GM21367 (cell line): ENCODE measurements around the gene EML6.

Experiments
- ATAC-seq: cut with Tn5 transposase; IDR thresholded peaks from one replicate; pipeline ENCODE4 v1.9.1; 2021; ENCODE audit not compliant: unreplicated experiment

EML6 gene

DNA sequence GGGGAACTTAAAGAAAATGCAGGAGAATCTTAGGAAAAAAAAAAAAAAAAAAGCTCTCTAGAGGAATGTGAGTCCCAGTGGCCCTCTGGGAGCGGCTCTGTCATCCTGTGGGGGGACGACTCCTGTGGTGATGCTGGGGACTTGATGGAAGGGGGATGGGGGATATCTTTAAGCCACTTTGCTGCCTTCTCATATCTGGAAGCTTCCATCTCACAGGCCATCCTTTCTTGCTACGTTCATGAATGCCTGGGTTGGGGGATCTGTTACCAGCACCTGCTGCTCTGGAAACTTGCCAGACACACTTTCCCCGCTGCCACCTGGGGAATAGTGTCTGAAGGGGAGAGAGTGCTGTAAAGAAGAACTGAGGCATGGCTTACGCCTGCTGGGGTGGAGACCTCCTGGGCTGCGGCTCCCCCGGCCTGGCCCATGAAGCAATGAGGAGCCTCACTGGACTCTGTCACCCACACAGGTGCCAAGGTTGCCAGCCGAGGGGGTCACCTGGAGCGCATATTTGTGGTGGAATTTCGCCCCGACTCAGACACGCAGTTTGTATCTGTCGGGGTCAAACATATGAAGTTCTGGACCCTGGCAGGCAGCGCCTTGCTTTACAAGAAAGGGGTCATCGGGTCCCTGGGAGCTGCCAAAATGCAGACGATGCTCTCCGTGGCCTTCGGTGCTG is 234.0 kb downstream of the EML6 start:
- no peak for ATAC-seq

GRCh38 chr2:54958717-54959371 is 235.4 kb downstream of the EML6 start:
- ATAC-seq = no peak

GRCh38 chr2:54960164-54960563 is 236.7 kb downstream of the EML6 start:
- no peak for ATAC-seq

DNA sequence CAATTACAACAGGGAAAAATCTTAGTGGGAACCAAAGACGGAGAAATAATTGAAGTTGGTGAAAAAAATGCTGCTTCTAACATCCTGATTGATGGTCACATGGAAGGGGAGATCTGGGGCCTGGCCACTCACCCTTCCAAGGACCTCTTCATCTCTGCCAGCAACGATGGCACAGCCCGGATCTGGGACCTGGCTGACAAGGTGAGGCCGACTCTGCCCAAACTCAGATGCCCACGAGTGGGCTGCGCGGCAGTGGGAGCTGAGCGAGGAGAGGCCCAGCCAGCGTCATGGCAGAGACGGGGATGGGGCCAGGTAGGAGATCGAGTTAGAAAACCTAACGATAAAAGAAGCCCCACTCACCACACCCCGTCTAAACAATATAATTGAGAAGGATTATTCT is 239.0 kb downstream of the EML6 start:
- no peak for ATAC-seq

GRCh38 chr2:54962935-54963440 is 239.5 kb downstream of the EML6 start:
- no peak for ATAC-seq

DNA sequence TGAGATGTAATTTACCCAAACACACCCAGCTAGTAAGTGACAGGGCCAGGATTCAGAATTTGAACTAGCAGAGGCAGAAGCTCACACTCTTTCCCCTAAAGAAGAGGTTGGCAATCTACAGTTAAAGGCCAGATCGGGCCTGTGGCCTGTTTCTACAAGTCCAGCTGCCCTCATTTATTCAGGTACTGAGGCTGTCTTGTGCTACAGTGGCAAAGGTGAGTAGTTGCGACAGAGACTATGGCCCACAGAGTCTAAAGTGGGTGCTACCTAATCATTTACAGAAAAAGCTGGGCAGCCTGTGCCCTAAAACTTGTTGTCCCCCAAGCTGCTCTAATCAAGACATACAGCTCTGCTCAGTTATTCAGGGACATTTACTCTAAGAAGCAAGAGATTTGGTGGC is 240.0 kb downstream of the EML6 start:
- no peak for ATAC-seq

DNA sequence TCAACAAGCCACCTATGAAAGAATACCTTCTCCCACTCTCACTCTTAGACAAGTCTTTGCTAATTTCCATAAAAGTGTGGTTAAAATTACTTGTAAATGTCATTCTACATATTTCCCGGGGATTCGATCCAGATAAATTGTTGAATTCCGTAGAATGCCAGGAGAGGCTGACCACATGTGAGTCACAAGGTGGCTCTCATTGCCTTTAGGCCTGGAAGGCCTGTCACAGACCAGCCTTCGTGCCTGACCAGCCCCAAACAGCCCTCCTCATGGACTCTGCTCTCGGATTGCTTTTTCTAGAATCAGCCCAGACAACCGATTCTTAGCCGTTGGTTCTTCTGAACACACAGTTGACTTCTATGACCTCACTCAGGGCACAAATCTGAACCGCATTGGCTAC is 240.8 kb downstream of the EML6 start:
- no peak for ATAC-seq

- no peak for ATAC-seq
Observed at GRCh38 chr2:54964816-54965215, 241.4 kb downstream of the EML6 start.

DNA sequence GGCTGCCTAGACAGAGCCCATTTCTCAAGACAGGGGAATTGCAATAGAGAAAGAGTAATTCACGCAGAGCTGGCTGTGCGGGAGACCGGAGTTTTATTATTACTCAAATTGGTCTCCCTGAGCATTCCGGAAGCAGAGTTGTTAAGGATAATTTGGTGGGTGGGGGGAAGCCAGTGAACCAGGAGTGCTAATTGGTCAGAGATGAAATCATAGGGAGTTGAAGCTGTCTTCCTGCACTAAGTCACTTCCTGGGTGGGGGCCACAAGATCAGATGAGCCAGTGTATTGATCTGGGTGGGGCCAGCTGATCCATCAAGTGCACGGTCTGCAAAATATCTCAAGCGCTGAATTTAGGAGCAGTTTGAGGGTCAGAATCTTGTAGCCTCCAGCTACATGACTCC is 242.0 kb downstream of the EML6 start:
- ATAC-seq = no peak

- ATAC-seq = no peak
Observed at GRCh38 chr2:54966165-54966832, 242.8 kb downstream of the EML6 start.

DNA sequence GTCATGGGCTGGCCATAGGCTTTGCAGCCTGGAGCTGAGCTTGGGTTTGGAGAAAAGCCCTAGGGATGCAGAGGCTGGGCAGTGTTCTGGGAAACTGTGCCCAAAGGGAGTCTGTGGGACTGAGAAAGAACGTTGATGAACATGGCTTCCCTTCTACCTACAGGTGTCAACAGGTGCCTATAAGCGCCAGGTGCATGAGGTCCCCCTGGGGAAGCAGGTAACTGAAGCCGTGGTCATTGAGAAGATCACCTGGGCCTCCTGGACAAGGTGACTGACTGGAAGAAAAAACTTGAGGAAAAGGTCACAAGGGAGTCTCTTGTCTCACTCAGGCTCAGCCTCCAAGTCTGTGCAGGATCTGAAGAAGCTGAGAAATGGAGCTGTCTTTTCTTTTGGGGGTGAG is 243.4 kb downstream of the EML6 start:
- no peak for ATAC-seq

- no peak for ATAC-seq
Observed at GRCh38 chr2:54967269-54967668, 243.8 kb downstream of the EML6 start.

DNA sequence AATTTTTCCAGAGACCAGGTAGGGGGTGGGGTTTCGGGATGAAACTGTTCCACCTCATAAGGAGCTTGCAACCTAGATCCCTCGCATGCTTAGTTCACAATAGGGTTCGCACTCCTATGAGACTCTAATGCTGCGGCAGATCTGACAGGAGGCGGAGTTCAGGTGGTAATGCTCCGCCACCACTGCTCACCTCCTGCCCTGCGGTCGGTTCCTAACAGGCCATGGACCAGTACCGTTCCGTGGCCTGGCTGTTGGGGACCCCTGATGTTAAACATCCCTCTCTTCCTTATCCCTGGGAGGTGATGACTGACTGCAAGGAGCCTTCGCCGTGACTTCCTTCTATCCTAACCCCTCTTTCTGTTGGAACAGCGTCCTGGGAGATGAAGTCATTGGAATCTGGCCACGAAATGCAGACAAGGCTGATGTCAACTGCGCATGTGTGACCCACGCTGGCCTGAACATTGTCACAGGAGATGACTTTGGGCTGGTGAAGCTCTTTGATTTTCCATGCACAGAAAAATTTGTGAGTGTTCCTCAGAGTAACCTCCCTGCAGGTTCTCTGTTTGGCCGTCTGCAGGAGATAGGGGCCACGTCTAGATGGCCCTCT is 244.4 kb downstream of the EML6 start:
- no peak for ATAC-seq

GRCh38 chr2:54968561-54969218 is 245.2 kb downstream of the EML6 start:
- no peak for ATAC-seq

GRCh38 chr2:54969295-54969939 is 246.0 kb downstream of the EML6 start:
- no peak for ATAC-seq

DNA sequence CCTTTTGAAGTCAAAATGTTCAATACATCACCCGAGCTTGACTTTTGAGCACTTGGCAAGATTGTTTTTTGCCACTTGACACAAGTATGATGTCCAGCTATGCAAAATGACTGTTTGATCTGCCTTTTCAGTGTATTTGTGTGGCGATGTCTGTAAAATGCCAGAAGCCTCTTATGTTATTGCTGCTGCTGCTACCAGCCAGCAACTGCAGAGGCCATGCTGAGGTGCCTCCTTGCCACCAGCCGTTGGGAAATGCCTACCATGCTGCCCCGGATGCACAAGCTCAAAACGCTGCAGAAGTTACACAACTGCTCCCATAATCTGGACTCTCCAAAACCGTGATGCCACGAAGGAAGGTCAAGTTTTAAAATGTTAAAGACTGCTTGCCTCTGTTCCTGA is 246.5 kb downstream of the EML6 start:
- ATAC-seq = no peak

DNA sequence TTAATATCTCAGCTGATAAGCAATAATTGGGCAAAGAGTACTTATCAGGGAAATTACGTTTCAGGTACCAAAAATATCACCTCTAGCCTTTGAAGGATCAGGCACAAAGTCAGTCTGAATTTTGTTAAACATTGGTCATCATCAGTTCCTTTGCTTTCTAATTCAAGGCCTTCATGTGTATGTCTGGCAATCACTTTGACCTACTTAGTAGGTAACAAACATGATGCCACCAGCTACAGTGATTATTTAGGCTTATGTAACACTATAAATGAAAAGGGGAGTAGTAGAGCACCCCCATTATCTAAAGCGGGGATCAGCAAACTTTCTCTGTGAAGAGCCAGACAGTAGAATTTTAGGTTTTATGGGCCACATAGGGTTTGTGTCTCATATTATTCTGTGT is 251.7 kb downstream of the EML6 start:
- ATAC-seq = no peak

DNA sequence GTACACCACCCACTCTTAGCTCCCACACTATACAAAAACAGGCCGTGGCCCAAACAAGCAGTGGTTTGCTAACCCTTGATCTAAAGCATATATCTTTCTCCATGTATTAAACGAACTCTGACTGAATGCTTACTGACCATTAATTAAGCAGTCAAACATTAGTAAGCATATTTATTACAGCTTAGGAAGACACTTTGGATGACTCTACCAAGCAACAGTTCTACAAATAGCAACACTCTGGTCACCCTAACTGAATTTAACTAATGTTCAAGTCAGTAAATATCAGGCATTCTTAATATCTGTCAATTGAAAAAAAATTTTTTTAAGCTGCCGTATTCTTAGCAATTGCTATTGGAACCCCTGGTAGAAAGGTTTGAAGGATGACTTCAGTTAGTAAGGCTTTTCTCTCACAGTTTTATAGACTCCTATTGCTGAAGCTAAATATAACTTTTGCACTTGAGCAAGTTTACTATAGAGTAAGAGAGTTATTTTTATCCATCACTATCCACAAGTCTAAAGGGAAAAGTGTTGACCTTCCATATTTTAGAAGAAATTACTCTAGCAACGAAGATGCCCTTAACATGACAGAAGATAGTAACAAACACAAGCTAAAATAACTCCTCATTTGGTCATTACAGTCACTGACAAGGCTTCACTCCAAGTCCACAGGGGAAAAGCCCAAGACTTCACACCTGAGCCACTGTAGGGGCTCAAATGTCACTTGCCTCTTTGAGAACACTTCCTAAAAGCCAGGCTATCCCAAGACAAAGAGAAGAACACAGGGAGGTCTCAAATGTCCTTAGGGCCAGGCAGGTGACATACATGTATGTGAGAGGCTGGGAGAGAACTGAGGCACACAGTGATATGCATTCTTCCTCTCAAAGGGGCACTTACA is 252.4 kb downstream of the EML6 start:
- no peak for ATAC-seq

DNA sequence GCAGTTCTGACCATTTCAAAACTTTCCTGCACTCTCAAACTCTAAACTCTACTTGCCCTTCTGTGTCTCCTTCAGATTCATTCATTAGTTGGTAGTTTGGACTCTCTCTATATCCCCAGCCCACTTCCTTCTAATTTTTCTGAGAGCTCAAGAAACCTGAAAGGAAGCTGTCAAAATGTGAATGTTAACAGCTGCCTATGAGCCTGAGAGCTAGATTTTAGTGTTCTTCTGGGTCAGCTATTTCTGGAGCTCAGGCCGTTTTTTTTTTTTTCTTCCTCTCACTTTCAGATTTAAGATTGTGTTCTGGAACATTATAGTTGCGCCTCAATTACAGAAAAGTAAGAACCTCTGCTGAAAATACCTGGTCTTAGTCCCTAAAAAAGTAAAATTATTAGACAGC is 253.7 kb downstream of the EML6 start:
- ATAC-seq = peak; percentile 83
